Activated T-cell treated with anti-CD3 and anti-CD28 coated beads for 24 hours (primary cell): ENCODE results near the gene RNFT2.
A peak's percentile ranks its signal among the peaks of the same experiment; 100 is the strongest.

Experiments
- DNase-seq: peaks from one replicate; pipeline ENCODE4 v3.0.0-alpha.2; 2020; ENCODE audit warnings: low read depth

Gene RNFT2

DNA sequence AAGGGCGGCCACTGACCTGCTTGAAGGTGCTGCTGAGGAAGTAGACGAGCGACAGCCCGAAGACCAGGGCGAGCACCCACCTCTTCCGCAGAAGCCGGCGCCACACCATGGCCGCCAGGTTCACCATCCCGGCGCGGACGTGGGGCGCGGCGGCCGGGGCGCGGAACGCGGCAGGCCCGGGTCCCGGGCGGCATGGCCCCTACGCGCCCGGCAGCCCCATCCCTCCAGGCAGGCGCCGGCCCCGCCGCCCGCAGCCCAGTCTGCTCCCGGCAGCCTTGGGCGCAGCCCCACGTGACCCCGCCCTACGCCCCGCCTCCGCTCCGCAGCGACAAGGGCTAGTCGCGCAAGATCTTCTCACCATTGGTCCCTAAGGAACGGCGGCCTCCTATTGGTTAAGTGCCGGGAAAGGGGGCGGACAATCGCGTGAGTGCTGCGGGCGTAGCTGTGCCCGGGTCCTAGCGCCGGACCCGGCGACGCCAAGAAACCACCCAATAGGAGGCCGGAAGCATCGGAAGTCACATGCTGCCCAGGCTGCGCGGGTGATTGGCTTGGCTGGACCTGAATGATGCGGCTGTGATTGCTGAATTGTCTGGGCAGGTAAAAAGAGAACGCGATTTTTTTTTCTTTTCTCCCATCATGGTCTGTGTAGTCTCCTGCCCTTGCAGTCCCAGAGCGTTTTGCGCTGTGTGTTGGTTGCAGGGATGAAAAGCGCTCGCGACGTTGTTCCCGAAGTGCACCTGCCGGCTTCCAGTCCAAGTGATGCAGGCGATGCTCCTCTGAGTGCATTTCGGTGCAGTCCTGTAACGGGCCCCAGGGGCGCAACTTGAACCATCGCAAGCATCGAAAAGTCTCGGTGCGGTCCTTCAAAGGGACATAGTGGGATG lies at the start of gene RNFT2, which contains the start of gene SPRING1:
Gene RNFT2 (plus strand): TSS at position 542 of the 884 bp plus-strand sequence. CDS start 2,183 bp downstream, outside the sequence.
Gene SPRING1 (minus strand): TSS at position 296 of the 884 bp plus-strand sequence. CDS start 169 bp downstream, at position 127.
- peak; percentile 99 for DNase-seq

- DNase-seq = no peak
Measured at GRCh38 chr12:116689521-116689920, 48.6 kb upstream of the RNFT2 start.

- no peak for DNase-seq
Measured at GRCh38 chr12:116689979-116690744, 48.0 kb upstream of the RNFT2 start.

DNA sequence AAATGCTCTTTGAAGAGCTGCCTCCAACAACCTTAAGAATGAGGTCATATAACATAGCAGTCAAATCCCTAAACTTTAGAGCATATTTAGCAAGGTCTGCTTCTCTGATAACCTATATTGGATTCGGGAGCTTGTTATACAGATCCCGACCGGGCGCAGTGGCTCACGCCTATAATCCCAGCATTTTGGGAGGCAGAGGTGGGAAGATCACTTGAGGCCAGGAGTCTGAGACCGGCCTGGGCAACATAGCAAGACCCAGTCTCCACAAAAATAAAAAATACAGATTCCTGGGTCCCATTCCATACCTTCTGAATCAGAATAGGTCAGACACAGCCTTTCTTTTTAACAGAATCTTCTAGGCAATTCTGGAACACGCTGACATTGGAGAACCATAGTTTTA lies 46.9 kb upstream of the RNFT2 start:
- no peak for DNase-seq

DNA sequence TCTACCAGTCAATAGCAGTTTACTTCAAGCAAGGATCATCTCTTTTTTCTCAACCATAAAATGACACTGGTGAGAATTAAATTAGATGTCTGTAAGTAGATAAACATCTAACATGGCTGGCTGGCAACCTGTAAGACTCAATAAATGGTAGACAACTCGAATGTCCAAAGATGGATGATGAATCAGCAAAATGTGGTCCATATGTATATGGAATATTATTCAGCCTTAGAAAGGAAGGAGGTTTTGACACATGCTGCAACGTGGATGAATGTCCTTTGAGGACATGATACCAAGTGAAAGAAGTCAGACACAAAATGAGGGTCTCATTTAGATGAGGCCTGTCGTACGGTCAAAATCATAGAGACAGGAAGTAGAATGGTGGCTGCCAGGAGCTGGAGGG lies 46.5 kb upstream of the RNFT2 start:
- no peak for DNase-seq

- no peak for DNase-seq
Measured at GRCh38 chr12:116692605-116693004, 45.5 kb upstream of the RNFT2 start.

DNA sequence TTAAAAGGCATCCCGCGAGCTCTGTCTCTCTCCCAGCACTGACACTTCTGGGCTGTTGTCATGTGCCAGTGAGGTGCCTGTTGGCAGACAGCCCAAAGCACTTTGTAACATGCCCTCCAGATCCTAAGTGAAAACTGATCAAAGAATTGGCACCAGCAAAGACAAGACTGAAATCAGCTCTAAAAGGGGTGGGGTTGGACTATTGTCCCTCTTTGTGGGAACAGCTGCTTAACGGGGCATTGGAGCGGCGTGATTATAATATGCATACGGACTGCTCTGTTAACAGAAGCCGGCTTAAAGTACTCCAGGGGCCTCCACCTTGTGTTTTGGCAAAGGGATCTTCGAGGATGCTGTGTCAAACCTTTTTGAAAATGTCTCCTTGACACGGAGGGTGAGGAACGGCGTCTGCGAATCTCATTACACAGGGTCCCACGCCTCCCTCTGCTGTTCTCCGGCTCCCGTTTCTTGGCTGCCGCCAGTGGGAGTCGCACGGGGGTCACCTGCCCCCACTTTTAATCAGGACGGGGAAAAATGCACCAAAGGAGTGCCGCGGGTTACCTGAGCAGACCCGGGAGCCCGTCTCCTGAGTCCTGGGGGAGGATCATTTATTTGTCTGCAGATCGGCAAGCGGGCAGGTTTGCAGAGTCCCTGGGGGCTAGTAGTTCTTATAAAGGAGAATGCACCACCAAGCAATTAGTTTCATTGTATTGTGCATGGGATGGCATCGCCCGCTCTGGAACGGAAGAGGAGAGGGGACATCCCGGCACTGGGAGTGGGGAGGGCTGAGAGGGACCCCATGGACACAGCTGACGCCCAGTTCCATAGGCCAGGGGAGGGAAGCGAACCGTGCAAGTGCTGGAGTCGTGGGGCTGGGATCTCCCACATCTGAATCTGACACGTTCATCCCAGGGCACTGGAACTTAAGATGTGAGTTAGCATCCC lies 44.6 kb upstream of the RNFT2 start:
- no peak for DNase-seq

DNA sequence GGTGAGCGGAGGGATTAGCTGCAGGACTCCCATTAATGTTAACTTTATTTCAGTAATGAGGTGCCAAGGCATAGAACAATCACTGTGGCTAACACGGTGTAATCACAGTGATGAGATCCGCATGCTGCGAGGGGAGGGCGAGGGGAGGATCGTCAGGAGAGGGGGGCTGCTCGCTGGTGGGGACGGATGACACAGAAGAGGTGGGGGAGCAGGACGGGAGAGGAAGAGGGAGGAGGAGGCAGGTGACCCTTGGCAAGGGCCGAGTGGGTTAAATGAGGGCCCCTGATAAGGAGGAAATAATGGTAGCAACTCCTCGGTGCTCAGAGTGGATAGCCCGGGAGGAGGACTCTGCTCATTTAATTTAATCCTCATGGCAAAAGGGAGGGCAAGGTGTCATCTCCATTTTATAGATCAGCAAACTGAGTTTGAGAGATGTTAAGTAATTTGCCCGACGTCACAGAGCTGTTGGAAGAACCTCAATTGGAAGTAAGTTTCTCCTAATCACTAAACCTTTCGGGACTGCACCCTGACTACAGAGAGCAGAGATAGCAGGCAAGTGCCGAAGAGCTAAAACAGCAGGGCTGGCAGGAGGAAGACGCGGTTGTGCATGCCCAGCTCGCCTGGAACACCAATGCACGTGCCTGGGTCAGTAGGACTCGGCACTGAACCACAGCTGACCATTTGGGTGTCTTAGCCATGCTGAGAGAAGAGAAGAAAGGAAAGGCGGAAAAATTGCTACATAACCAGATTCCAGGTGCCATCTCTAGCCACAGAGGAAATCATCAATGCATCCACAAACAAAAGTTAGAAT lies 43.3 kb upstream of the RNFT2 start:
- no peak for DNase-seq

- no peak for DNase-seq
Measured at GRCh38 chr12:116695464-116695725, 42.7 kb upstream of the RNFT2 start.

DNA sequence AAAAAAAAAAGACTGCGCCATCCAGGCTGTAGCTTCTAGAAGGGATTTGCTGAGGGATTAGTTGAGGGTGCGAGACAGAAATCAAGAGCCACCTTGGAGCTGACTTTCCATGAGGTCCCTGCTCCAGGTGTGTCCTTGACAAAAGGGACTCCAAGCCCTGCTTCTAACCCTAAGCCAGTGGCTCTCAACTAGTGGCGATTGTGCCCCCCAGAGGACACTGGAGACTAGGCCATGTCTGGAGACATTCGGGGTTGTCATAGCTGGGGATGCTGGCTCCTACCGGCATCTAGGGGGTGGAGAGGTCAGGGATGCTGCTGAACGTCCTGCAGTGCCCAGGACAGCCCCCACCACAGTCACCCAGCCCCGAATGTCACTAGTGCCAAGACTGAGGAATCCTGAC lies 40.8 kb upstream of the RNFT2 start:
- no peak for DNase-seq

DNA sequence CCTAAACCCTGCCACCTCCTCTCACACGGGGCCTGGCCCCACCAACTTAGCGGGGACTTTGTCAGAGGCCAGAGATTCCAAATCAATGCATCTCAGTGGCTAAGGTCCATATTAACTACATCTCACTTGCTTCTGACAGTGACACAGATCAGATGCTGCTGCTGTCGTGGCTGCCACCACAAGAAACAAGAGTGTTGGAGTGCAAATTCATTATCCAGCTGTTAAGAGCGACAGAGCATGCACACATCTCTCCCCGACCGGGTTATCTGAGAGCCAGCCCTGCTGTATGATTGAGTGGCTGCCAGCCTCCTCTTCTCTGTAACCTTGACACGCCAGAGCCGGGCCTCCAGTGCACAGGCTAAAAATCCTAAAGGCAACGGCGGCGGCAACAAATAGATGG lies 40.4 kb upstream of the RNFT2 start:
- no peak for DNase-seq

GRCh38 chr12:116698116-116698515 lies 40.0 kb upstream of the RNFT2 start:
- DNase-seq = no peak

GRCh38 chr12:116698554-116699075 lies 39.5 kb upstream of the RNFT2 start:
- DNase-seq = no peak

DNA sequence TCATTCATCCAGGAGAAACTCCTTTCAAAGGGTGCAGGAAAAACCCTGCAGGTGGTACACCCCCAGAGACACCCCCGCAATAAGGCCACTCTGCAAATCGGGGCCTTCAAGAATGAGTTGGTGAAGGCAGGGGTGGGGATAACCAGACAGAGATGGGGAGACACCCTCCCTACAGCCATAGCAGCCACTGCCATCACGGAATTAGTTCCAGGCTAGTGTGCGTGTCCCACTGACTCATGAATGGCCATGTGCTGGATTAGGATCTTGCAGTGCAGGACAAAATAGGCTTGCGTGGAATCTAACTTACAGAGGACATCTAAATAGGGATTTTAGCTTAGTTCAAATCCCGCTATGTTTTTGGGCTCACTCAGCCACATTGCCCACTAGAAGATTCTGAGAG lies 38.0 kb upstream of the RNFT2 start:
- no peak for DNase-seq

DNA sequence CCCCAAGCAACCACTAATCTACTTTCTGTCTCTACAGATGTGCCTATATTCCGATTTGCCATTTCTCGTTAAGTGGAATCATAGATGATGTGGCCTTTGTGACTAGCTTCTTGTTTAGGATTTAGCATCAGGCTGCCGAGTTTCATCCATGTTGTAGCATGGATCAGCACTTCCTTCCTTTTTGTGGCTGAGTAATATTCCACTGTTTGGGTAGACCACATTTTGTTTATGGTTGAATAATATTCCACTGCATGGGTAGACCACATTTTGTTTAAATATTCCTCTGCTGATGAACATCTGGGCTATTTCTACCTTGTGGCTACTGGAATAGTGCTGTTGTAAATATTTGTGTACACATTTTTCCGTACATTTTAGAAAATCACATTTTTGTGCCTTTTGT lies 36.7 kb upstream of the RNFT2 start:
- no peak for DNase-seq

GRCh38 chr12:116703214-116703795 lies 34.8 kb upstream of the RNFT2 start:
- peak; percentile 54 for DNase-seq

DNA sequence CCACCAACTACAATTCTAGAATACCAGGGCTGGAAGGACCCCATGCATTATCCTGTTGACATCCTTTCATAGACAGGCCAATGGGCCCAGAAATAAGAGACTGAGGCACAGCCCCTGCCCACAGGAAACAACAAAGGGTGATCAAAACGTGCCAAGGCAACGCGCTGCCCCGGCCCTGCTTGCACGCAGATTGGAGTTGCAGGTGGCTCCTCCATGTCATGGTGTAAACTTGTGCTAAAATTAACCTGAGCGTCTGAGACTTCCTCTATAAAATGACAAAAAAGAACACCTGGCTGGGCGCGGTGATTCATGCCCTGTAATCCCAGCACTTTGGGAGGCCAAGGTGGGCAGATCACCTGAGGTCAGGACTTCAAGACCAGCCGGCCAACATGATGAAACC lies 30.4 kb upstream of the RNFT2 start:
- DNase-seq = no peak

GRCh38 chr12:116708826-116709756 lies 29.0 kb upstream of the RNFT2 start:
- DNase-seq = peak; percentile 22

GRCh38 chr12:116709768-116710167 lies 28.3 kb upstream of the RNFT2 start:
- DNase-seq = no peak
